Mesendoderm (in vitro differentiated cells): ENCODE data around the gene RAMACL.
A peak's percentile ranks its signal among the peaks of the same experiment; 100 is the strongest.

Experiments
- DNase-seq: peaks from one replicate; pipeline ENCODE4 v3.0.0; 2013
- H2AK5ac ChIP-seq: 2 replicates; pipeline ENCODE4 v1.6.1; 2013; ENCODE audit warnings: low read length, inconsistent platforms
- H2BK120ac ChIP-seq: 2 replicates; pipeline ENCODE4 v1.6.1; 2013; ENCODE audit warnings: low read depth, mild to moderate bottlenecking, low read length, moderate library complexity, mixed read lengths
- H2BK15ac ChIP-seq: replicated peaks from 2 replicates; pipeline ENCODE4 v1.6.1; 2013; ENCODE audit warnings: low read depth, mild to moderate bottlenecking, moderate library complexity
- H2BK5ac ChIP-seq: 2 replicates; pipeline ENCODE4 v1.6.1; 2013; ENCODE audit warnings: low read length, inconsistent platforms
- H3K18ac ChIP-seq: 2 replicates; pipeline ENCODE4 v1.6.1; 2013; ENCODE audit warnings: mild to moderate bottlenecking, low read length, mixed read lengths
- H3K23ac ChIP-seq: one replicate; pipeline ENCODE4 v1.6.1; 2013; ENCODE audit warnings: low read length
- H3K27ac ChIP-seq: 2 replicates; pipeline ENCODE4 v1.5.1; 2013; ENCODE audit warnings: low read depth, mild to moderate bottlenecking, inconsistent platforms, low read length, moderate library complexity
- H3K27me3 ChIP-seq: 2 replicates; pipeline ENCODE4 v1.6.1; 2013; ENCODE audit warnings: low read length, control low read depth, mild to moderate bottlenecking, inconsistent platforms; ENCODE audit not compliant: insufficient read depth, poor library complexity
- H3K36me3 ChIP-seq: 2 replicates; pipeline ENCODE4 v1.6.1; 2013; ENCODE audit warnings: low read length, inconsistent platforms; ENCODE audit not compliant: control insufficient read depth, insufficient read depth
- H3K4ac ChIP-seq: one replicate; pipeline ENCODE4 v1.6.1; 2013; ENCODE audit warnings: low read depth, mild to moderate bottlenecking, low read length, moderate library complexity
- H3K4me1 ChIP-seq: 2 replicates; pipeline ENCODE4 v1.6.1; 2013; ENCODE audit warnings: low read depth, low read length, inconsistent platforms; ENCODE audit not compliant: control insufficient read depth
- H3K4me2 ChIP-seq: 2 replicates; pipeline ENCODE4 v1.6.1; 2013; ENCODE audit warnings: low read length
- H3K4me3 ChIP-seq: 2 replicates; pipeline ENCODE4 v1.5.1; 2013; ENCODE audit warnings: mild to moderate bottlenecking, low read length
- H3K56ac ChIP-seq: one replicate; pipeline ENCODE4 v1.6.1; 2013; ENCODE audit warnings: low read length
- H3K79me1 ChIP-seq: 2 replicates; pipeline ENCODE4 v1.6.1; 2013; ENCODE audit warnings: low read length, inconsistent platforms
- H3K79me2 ChIP-seq: 2 replicates; pipeline ENCODE4 v1.6.1; 2013; ENCODE audit warnings: mild to moderate bottlenecking, low read length; ENCODE audit not compliant: control insufficient read depth, insufficient read depth
- H3K9ac ChIP-seq: 2 replicates; pipeline ENCODE4 v1.6.1; 2013; ENCODE audit warnings: low read length, inconsistent platforms
- H4K5ac ChIP-seq: one replicate; pipeline ENCODE4 v1.6.1; 2013; ENCODE audit warnings: low read length
- H4K8ac ChIP-seq: one replicate; pipeline ENCODE4 v1.6.1; 2013; ENCODE audit warnings: low read depth, mild to moderate bottlenecking, control low read depth, low read length, moderate library complexity
- WGBS: extraction: QIAGEN DNeasy Blood & Tissue Kit; methylation state at CpG from one replicate; pipeline ENCODE4 v1.1.7; 2013; ENCODE audit warnings: low lambda C conversion rate, missing lambda C conversion rate; ENCODE audit not compliant: insufficient coverage; ENCODE audit errors: extremely low coverage; 5-methylcytosine and 5-hydroxymethylcytosine counted together

Gene RAMACL

DNA sequence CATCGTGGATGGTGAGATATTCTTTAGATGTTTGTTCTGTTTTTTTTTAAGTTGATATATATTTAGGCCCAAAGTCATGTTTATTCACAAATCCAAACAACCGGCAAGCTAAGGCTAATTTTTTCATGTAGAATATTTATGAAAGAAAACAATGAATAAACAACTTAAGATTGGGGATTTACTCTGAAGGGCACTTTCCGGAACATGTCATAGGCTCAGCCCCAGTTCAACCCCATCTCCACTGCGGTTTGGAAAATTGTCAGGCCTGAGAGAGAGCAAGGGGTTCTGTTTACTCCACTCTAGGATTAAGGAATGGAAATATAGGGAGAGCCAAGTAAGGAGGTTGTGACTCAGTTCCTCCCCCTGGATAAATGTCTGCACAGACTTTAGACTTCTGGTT is 22.3 kb upstream of the RAMACL start:
- no peak for DNase-seq
- no peak overlapping the region for H3K4me2 ChIP-seq
- no peak overlapping the region for H4K5ac ChIP-seq
- H3K27me3 ChIP-seq = no peaks in the 10 kb centered on the region
- H3K4ac ChIP-seq = no peak overlapping the region
- no peak overlapping the region for H2AK5ac ChIP-seq
- no peak overlapping the region for H2BK120ac ChIP-seq
- no peak overlapping the region for H2BK5ac ChIP-seq
- no peak overlapping the region for H3K4me3 ChIP-seq
- no CpG with 5 or more reads among the region's 4 CpGs for WGBS
- H4K8ac ChIP-seq = no peak overlapping the region
- no peak overlapping the region for H3K56ac ChIP-seq
- H3K18ac ChIP-seq = no peak overlapping the region
- H3K79me2 ChIP-seq = no peaks in the 10 kb centered on the region
- H3K23ac ChIP-seq = no peak overlapping the region
- H2BK15ac ChIP-seq = no peak overlapping the region
- no peaks in the 10 kb centered on the region for H3K79me1 ChIP-seq
- no peaks in the 10 kb centered on the region for H3K36me3 ChIP-seq
- H3K4me1 ChIP-seq = peaks cover 3% of the 10 kb centered on the region
- H3K9ac ChIP-seq = no peak overlapping the region
- H3K27ac ChIP-seq = no peak overlapping the region

DNA sequence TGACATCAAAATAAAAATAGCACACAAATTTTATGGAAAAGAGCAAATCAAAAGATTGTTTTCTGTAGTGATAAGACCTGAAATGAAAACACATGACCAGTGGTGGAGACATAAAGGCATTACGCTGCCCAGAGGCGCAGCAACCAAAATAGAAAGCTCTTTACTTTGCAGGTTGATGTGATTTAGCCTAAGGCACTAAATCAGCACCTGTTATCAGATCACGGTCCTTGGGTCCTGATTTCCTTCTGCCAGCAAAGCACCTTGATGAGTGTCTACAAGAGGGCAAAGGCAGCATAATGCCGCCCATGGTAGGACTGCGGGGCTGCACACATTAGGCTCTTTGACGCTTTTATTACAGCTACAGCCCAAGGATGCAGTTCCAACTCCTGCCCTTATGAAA is 19.3 kb upstream of the RAMACL start:
- no peak overlapping the region for H4K8ac ChIP-seq
- no peak overlapping the region for H2AK5ac ChIP-seq
- no peak overlapping the region for H3K4ac ChIP-seq
- no peak overlapping the region for H3K27ac ChIP-seq
- H3K36me3 ChIP-seq = no peaks in the 10 kb centered on the region
- no peak overlapping the region for H2BK120ac ChIP-seq
- H3K79me2 ChIP-seq = no peaks in the 10 kb centered on the region
- H4K5ac ChIP-seq = no peak overlapping the region
- H2BK5ac ChIP-seq = no peak overlapping the region
- no peak overlapping the region for H3K4me3 ChIP-seq
- peaks cover 2% of the 10 kb centered on the region for H3K79me1 ChIP-seq
- H3K18ac ChIP-seq = no peak overlapping the region
- no peak overlapping the region for H3K23ac ChIP-seq
- no peak overlapping the region for H3K9ac ChIP-seq
- no peak overlapping the region for H3K4me2 ChIP-seq
- WGBS = no CpG with 5 or more reads among the region's 6 CpGs
- DNase-seq = no peak
- H3K27me3 ChIP-seq = no peaks in the 10 kb centered on the region
- no peak overlapping the region for H2BK15ac ChIP-seq
- H3K56ac ChIP-seq = no peak overlapping the region
- H3K4me1 ChIP-seq = peaks cover 3% of the 10 kb centered on the region

DNA sequence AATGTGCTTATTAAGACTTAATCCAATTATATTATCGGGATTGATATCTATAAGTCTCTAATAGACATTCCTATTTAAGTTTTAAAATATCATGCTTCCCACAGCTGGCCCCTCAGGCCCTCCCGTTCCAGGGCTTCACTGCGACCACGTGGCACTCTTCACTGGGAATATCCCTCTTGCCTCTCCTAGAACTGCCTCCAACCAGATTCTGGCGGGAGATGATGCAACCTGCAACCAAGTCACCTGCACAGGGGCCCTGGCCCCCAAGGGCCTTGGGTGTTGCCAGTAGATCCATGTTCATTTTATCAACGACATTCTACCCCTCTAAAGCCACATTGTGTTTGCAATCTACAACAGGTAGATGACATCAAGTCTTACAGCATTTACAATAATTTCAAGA is 18.4 kb upstream of the RAMACL start:
- Histone ChIP-seq H4K5ac (no peak overlapping the region), H3K4me1 (peaks cover under 1% of the 10 kb centered on the region), H3K23ac (no peak overlapping the region), H2AK5ac (no peak overlapping the region), H3K4me2 (no peak overlapping the region), H3K4ac (no peak overlapping the region), H2BK120ac (no peak overlapping the region), H3K79me1 (peaks cover 2% of the 10 kb centered on the region), H4K8ac (no peak overlapping the region), H3K27me3 (no peaks in the 10 kb centered on the region), H3K56ac (no peak overlapping the region), H3K18ac (no peak overlapping the region), H3K36me3 (no peaks in the 10 kb centered on the region), H2BK5ac (no peak overlapping the region), H3K27ac (no peak overlapping the region), H3K79me2 (no peaks in the 10 kb centered on the region), H3K4me3 (no peak overlapping the region), H3K9ac (no peak overlapping the region), H2BK15ac (no peak overlapping the region)
- DNase-seq = peak; percentile 49
- WGBS = no CpG with 5 or more reads among the region's 6 CpGs

DNA sequence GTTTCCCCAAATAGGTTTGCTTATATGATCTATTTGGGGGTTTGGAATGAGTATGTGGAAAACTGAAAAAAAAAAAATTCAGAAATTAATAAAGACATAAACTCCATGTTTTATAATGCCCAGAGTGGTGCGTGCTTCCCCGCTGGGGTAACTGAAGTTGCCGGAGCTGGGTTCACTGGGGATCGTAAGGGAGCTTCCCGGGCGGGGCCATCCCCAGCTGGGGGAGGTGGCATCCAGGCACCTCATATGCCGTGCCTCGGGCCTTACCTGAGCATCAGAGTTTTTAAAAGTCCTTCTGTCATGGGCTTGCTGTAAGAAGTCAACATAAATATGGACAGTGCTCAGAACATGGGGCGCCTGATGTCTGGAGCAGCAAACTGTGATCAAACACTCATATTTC is 17.9 kb upstream of the RAMACL start:
- Histone ChIP-seq H3K27me3 (no peaks in the 10 kb centered on the region), H2AK5ac (no peak overlapping the region), H3K23ac (no peak overlapping the region), H3K9ac (no peak overlapping the region), H4K5ac (no peak overlapping the region), H4K8ac (no peak overlapping the region), H3K4me2 (no peak overlapping the region), H3K4me1 (no peaks in the 10 kb centered on the region), H3K36me3 (no peaks in the 10 kb centered on the region), H3K18ac (no peak overlapping the region), H2BK120ac (no peak overlapping the region), H3K4ac (no peak overlapping the region), H3K56ac (no peak overlapping the region), H3K27ac (no peak overlapping the region), H2BK15ac (no peak overlapping the region), H2BK5ac (no peak overlapping the region), H3K4me3 (no peak overlapping the region), H3K79me2 (no peaks in the 10 kb centered on the region), H3K79me1 (peaks cover 2% of the 10 kb centered on the region)
- no CpG with 5 or more reads among the region's 9 CpGs for WGBS
- DNase-seq = no peak

DNA sequence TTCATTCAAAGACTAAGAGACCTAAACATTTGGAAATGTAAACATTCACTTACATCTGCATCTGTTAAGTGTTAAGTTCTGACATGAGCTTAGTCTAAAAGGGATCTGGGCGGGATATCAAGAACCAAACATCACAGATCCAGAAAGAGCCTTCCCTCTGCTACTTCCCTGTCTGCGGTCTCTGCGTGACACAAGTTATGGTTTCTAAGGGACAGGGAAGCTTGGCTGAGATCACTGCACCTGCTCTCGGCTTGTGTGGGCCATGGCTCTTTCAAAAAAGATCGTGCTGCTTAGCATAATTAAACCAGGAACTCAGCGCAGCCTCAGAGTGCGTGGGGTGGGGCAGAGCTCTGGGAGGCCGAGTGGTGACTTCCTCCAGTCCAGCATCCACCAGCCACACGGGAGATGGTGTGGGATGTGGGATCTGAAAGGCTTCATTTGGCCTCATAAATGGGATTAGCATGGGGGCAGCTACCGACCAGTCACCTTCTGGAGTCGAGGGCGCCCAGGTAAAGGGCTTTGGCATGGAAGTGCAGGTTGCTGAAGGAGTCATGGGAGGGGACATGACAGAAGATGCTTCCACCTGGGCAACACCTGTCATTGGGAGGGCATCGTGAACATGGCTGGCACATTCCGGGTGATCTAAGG is 16.7 kb upstream of the RAMACL start:
- Histone ChIP-seq H2AK5ac (no peak overlapping the region), H3K4ac (no peak overlapping the region), H3K27me3 (no peaks in the 10 kb centered on the region), H3K18ac (no peak overlapping the region), H3K79me1 (peaks cover 2% of the 10 kb centered on the region), H3K4me3 (no peak overlapping the region), H2BK5ac (no peak overlapping the region), H2BK15ac (no peak overlapping the region), H4K5ac (no peak overlapping the region), H3K4me1 (no peaks in the 10 kb centered on the region), H2BK120ac (no peak overlapping the region), H3K79me2 (no peaks in the 10 kb centered on the region), H3K27ac (no peak overlapping the region), H3K56ac (no peak overlapping the region), H3K36me3 (no peaks in the 10 kb centered on the region), H4K8ac (no peak overlapping the region), H3K23ac (no peak overlapping the region), H3K9ac (no peak overlapping the region), H3K4me2 (no peak overlapping the region)
- no peak for DNase-seq
- no CpG with 5 or more reads among the region's 14 CpGs for WGBS

DNA sequence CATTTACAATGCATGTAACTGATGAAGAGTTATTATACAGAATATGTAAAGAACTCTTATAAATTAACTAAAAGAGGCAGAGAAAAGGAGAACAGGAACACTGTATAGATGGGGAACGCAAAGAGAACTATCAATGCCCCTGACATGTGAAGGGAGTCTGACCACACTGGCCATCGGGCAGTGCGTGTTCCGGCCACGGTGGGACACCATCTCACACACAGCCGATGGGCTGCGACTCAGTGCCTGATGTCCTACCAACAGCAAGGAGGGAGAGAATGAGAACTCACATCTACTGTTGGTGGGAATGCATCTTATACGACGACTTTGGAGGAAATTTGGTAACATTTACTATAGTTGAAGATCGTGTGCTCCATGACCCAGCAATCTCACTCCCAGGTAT is 15.5 kb upstream of the RAMACL start:
- H3K79me1 ChIP-seq = peaks cover 2% of the 10 kb centered on the region
- H2AK5ac ChIP-seq = no peak overlapping the region
- no peak overlapping the region for H2BK15ac ChIP-seq
- H3K36me3 ChIP-seq = no peaks in the 10 kb centered on the region
- no peak for DNase-seq
- H3K9ac ChIP-seq = no peak overlapping the region
- no peak overlapping the region for H4K5ac ChIP-seq
- H3K4me1 ChIP-seq = no peaks in the 10 kb centered on the region
- H3K4ac ChIP-seq = no peak overlapping the region
- H4K8ac ChIP-seq = no peak overlapping the region
- no peak overlapping the region for H3K18ac ChIP-seq
- H3K27ac ChIP-seq = no peak overlapping the region
- no peak overlapping the region for H2BK120ac ChIP-seq
- WGBS = no CpG with 5 or more reads among the region's 10 CpGs
- no peak overlapping the region for H3K56ac ChIP-seq
- H3K79me2 ChIP-seq = no peaks in the 10 kb centered on the region
- no peaks in the 10 kb centered on the region for H3K27me3 ChIP-seq
- H3K4me2 ChIP-seq = no peak overlapping the region
- H2BK5ac ChIP-seq = no peak overlapping the region
- no peak overlapping the region for H3K23ac ChIP-seq
- H3K4me3 ChIP-seq = no peak overlapping the region
